HCT116 (cell line): Measurements from ENCODE around the gene CDK5R1. TPM values are rescaled to one million over a fixed set of nuclear protein-coding genes. Genes with fewer than 3 reads are reported as not detected.

Experiments used
- ATAC-seq: fragments of 200-7000 bp; cut with Tn5 transposase; 2 replicates; pipeline ENCODE4 v1.9.1; 2020; ENCODE audit warnings: mild to moderate bottlenecking, moderate library complexity
- BruUV-seq: library from RNA; stranded (reverse); fragments of 400-500 nt; replicated peaks from 2 replicates; lab custom pipeline; 2021; lab: Mats Ljungman, UMichigan
- CTCF ChIA-PET: fragments of 300-600 bp; sonication (Branson Sonifier 250); formaldehyde crosslinking; loops from one replicate; lab custom pipeline; 2021; ENCODE audit warnings: antibody characterized with exemption; lab: Charles Lee
- POLR2A ChIA-PET: fragments of 300-600, 350-600 bp; sonication (Branson Sonifier 250); formaldehyde crosslinking; loops from one replicate; lab custom pipeline; 2021; ENCODE audit warnings: antibody characterized with exemption; lab: Charles Lee
- RAD21 ChIA-PET, 2 experiments: fragments of 300-600 bp; sonication (Branson Sonifier 250); formaldehyde crosslinking; loops; one replicate each; lab custom pipeline; 2023; ENCODE audit warnings: low total read pairs in 2 of 2; ENCODE audit not compliant: uncharacterized antibody in 2 of 2, unreplicated experiment in 2 of 2, low non-redundant PET in 1 of 2; lab: Charles Lee
- DNase-seq: peaks from one replicate; pipeline ENCODE4 v3.0.0-alpha.2; 2010; ENCODE audit warnings: low read depth, low spot score
- H2AFZ ChIP-seq: fragments of 200-600 bp; shearing (Covaris generic), sonication (generic); 2 replicates; pipeline ENCODE4 v1.6.1; 2017; ENCODE audit warnings: low read depth, mixed run types, mixed read lengths, antibody characterized with exemption, low read length; ENCODE audit not compliant: poor library complexity, severe bottlenecking
- H3K27ac ChIP-seq: 2 replicates; pipeline ENCODE4 v1.5.1; 2012; ENCODE audit warnings: low read depth, low read length
- H3K27me3 ChIP-seq: fragments of 200-600 bp; sonication (generic); 2 replicates; pipeline ENCODE4 v1.6.1; 2016; ENCODE audit warnings: mixed run types, low read length, mixed read lengths; ENCODE audit not compliant: insufficient read depth
- H3K36me3 ChIP-seq, 2 experiments: fragments of 200-500 bp in 1 of 2; fragments of 200-600 bp in 1 of 2; sonication (Bioruptor generic) in 1 of 2; sonication (generic) in 1 of 2; 2 replicates each; pipeline versions ENCODE4 v1.5.1 to v1.6.1; 2014 to 2016; ENCODE audit warnings: low read length in 2 of 2, inconsistent platforms in 1 of 2, mixed read lengths in 1 of 2, mixed run types in 1 of 2; ENCODE audit not compliant: insufficient read depth in 2 of 2, control insufficient read depth in 1 of 2
- H3K4me1 ChIP-seq, 2 experiments: fragments of 200-600 bp in 1 of 2; sonication (generic) in 1 of 2; 2 replicates each; pipeline versions ENCODE4 v1.5.1 to v1.6.1; 2012 to 2017; ENCODE audit warnings: low read length in 2 of 2, inconsistent platforms in 1 of 2, mild to moderate bottlenecking in 1 of 2, mixed read lengths in 1 of 2, mixed run types in 1 of 2, moderate library complexity in 1 of 2; ENCODE audit not compliant: insufficient read depth in 2 of 2, control insufficient read depth in 1 of 2
- H3K4me2 ChIP-seq: fragments of 200-600 bp; sonication (generic); 2 replicates; pipeline ENCODE4 v1.6.1; 2017; ENCODE audit warnings: mixed run types, low read length, mixed read lengths
- H3K4me3 ChIP-seq, 2 experiments: fragments of 200-600 bp in 1 of 2; sonication (generic) in 1 of 2; replicated peaks in 1 of 2; 2 replicates each; pipeline ENCODE4 v1.5.1; 2011 to 2016; ENCODE audit warnings: low read length in 2 of 2, control low read depth in 1 of 2, low read depth in 1 of 2, mild to moderate bottlenecking in 1 of 2, mixed read lengths in 1 of 2, mixed run types in 1 of 2
- H3K79me2 ChIP-seq: fragments of 200-600 bp; sonication (generic); 2 replicates; pipeline ENCODE4 v1.6.1; 2017; ENCODE audit warnings: mild to moderate bottlenecking, mixed run types, low read length, moderate library complexity, mixed read lengths; ENCODE audit not compliant: insufficient read depth
- H3K9ac ChIP-seq: fragments of 200-600 bp; sonication (generic); 2 replicates; pipeline ENCODE4 v1.6.1; 2016; ENCODE audit warnings: low read length, mixed read lengths
- H3K9me2 ChIP-seq: fragments of 200-600 bp; sonication (generic), shearing (Covaris generic); 2 replicates; pipeline ENCODE4 v1.6.1; 2017; ENCODE audit warnings: mixed run types, mild to moderate bottlenecking, moderate library complexity; ENCODE audit not compliant: insufficient read depth
- H3K9me3 ChIP-seq, 2 experiments: fragments of 200-500 bp in 1 of 2; fragments of 200-600 bp in 1 of 2; sonication (Bioruptor generic) in 1 of 2; sonication (generic) in 1 of 2; 2 replicates each; pipeline ENCODE4 v1.6.1; 2014 to 2017; ENCODE audit warnings: low read length in 2 of 2, mixed read lengths in 2 of 2, inconsistent platforms in 1 of 2, low read depth in 1 of 2, mild to moderate bottlenecking in 1 of 2, mixed run types in 1 of 2, moderate library complexity in 1 of 2; ENCODE audit not compliant: control insufficient read depth in 1 of 2, insufficient read depth in 1 of 2
- H4K20me1 ChIP-seq: fragments of 200-600 bp; sonication (generic), shearing (Covaris generic); 2 replicates; pipeline ENCODE4 v1.6.1; 2017; ENCODE audit warnings: mixed run types, mild to moderate bottlenecking, moderate library complexity; ENCODE audit not compliant: insufficient read depth
- CBX3 ChIP-seq: IDR thresholded peaks from 2 replicates; pipeline ENCODE4 v1.6.1; 2012; ENCODE audit warnings: low read depth
- EGR1 ChIP-seq: IDR thresholded peaks from 2 replicates; pipeline ENCODE4 v1.6.1; 2012; ENCODE audit warnings: low read depth
- RAD21 ChIP-seq: IDR thresholded peaks from 2 replicates; pipeline ENCODE4 v1.6.1; 2012; ENCODE audit warnings: low read depth, mild to moderate bottlenecking
- SIN3A ChIP-seq: IDR thresholded peaks from 2 replicates; pipeline ENCODE4 v1.6.1; 2012; ENCODE audit warnings: low read depth
- SP1 ChIP-seq: IDR thresholded peaks from 2 replicates; pipeline ENCODE4 v1.6.1; 2012; ENCODE audit warnings: low read depth
- ZBTB33 ChIP-seq: IDR thresholded peaks from 2 replicates; pipeline ENCODE4 v1.6.1; 2011; ENCODE audit warnings: mild to moderate bottlenecking, low read length, moderate library complexity; ENCODE audit not compliant: insufficient replicate concordance; ENCODE audit errors: extremely low read depth
- ZFX ChIP-seq: fragments of 450-650 bp; IDR thresholded peaks from 2 replicates; pipeline ENCODE4 v1.6.1; 2017
- intact Hi-C: fragments of 100-400 bp; cut with micrococcal nuclease; formaldehyde crosslinking; loops from 2 replicates; pipeline ENCODE4 v1.10.0; 2022
- total RNA-seq: library from RNA; stranded (reverse); gene quantifications from one replicate; pipeline ENCODE4 v1.2.1, GENCODE V29; 2021; ENCODE audit not compliant: unreplicated experiment
- TF ChIP-seq, protein P1 (sequence below): IDR thresholded peaks from 2 replicates; pipeline ENCODE4 v1.6.1; 2012; ENCODE audit warnings: low read depth
- TF ChIP-seq, protein P2 (sequence below): IDR thresholded peaks from 2 replicates; pipeline ENCODE4 v1.6.1; 2012

Gene CDK5R1
- total RNA-seq, 1 experiment from 2014 or later, result 5.4 TPM

DNA sequence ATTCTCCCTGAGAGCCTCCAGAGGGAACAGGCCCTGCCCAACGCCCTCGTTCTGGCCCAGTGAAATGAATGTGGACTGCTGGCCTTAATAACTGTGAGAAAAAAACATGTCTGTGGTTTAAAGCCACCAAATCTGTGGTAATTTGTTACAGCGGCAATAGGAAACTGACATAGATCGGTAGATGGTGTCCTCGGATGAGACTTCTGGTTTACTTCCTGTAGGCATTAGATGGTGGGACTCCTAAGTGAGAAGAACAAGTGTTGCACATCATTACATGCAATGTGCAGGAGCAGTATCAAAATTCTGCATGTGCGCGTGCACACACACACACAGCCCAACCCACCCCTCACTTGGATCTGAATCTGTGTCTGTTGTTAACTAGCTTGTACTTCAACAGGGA lies 42.0 kb downstream of the CDK5R1 start:
- no TSS peak for BruUV-seq
- Histone ChIP-seq H3K9me3 (no peaks in the 10 kb centered on the region), H3K4me2 (no peak overlapping the region), H3K36me3 (no peaks in the 10 kb centered on the region), H3K9ac (no peak overlapping the region), H3K4me1 (no peaks in the 10 kb centered on the region), H3K4me3 (no peak overlapping the region), H3K27ac (no peak overlapping the region), H3K27me3 (no peaks in the 10 kb centered on the region), H3K79me2 (no peaks in the 10 kb centered on the region), H2AFZ (no peak overlapping the region), H4K20me1 (no peaks in the 10 kb centered on the region), H3K9me2 (no peaks in the 10 kb centered on the region)
- ChIA-PET RAD21 (no interaction called here), CTCF (no interaction called here), POLR2A (no interaction called here)
- DNase-seq (no peak), ATAC-seq (no peak)
- intact Hi-C loops, result no loop called here
- TF ChIP-seq CBX3 (no peak), SP1 (no peak), ZBTB33 (no peak), RAD21 (no peak), EGR1 (no peak), ZFX (no peak), SIN3A (no peak)
- TF ChIP-seq, protein P1, sequence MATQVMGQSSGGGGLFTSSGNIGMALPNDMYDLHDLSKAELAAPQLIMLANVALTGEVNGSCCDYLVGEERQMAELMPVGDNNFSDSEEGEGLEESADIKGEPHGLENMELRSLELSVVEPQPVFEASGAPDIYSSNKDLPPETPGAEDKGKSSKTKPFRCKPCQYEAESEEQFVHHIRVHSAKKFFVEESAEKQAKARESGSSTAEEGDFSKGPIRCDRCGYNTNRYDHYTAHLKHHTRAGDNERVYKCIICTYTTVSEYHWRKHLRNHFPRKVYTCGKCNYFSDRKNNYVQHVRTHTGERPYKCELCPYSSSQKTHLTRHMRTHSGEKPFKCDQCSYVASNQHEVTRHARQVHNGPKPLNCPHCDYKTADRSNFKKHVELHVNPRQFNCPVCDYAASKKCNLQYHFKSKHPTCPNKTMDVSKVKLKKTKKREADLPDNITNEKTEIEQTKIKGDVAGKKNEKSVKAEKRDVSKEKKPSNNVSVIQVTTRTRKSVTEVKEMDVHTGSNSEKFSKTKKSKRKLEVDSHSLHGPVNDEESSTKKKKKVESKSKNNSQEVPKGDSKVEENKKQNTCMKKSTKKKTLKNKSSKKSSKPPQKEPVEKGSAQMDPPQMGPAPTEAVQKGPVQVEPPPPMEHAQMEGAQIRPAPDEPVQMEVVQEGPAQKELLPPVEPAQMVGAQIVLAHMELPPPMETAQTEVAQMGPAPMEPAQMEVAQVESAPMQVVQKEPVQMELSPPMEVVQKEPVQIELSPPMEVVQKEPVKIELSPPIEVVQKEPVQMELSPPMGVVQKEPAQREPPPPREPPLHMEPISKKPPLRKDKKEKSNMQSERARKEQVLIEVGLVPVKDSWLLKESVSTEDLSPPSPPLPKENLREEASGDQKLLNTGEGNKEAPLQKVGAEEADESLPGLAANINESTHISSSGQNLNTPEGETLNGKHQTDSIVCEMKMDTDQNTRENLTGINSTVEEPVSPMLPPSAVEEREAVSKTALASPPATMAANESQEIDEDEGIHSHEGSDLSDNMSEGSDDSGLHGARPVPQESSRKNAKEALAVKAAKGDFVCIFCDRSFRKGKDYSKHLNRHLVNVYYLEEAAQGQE, result no peak
- TF ChIP-seq, protein P2, sequence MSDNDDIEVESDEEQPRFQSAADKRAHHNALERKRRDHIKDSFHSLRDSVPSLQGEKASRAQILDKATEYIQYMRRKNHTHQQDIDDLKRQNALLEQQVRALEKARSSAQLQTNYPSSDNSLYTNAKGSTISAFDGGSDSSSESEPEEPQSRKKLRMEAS, result no peak
